Panc1 (cell line): ENCODE measurements around the gene AVL9. TPM values are rescaled to one million over a fixed set of nuclear protein-coding genes. Genes with fewer than 3 reads are reported as not detected.

ENCODE experiments used
- ATAC-seq: fragments of 200-7000 bp; cut with Tn5 transposase; 2 replicates; pipeline ENCODE4 v1.9.1; 2020; ENCODE audit warnings: mild to moderate bottlenecking, moderate library complexity
- BruUV-seq: library from RNA; stranded (reverse); fragments of 400-500 nt; replicated peaks from 2 replicates; lab custom pipeline; 2021; lab: Mats Ljungman, UMichigan
- CTCF ChIA-PET: fragments of 300-600 bp; sonication (Branson Sonifier 250); formaldehyde crosslinking; loops from one replicate; lab custom pipeline; 2022; ENCODE audit warnings: antibody characterized with exemption; lab: Charles Lee
- POLR2A ChIA-PET: fragments of 300-600 bp; sonication (Branson Sonifier 250); formaldehyde crosslinking; loops from one replicate; lab custom pipeline; 2022; ENCODE audit warnings: antibody characterized with exemption; lab: Charles Lee
- DNase-seq: peaks from one replicate; pipeline ENCODE4 v3.0.0-alpha.2; 2010; ENCODE audit warnings: low read depth, low spot score
- H3K27ac ChIP-seq: 2 replicates; pipeline ENCODE4 v1.5.1; 2011; ENCODE audit warnings: mild to moderate bottlenecking, low read length, inconsistent platforms
- H3K27me3 ChIP-seq: fragments of 200-500 bp; sonication (Bioruptor generic); 2 replicates; pipeline ENCODE4 v1.6.0; 2014; ENCODE audit warnings: low read length, inconsistent platforms; ENCODE audit not compliant: control insufficient read depth, insufficient read depth
- H3K36me3 ChIP-seq: fragments of 200-500 bp; sonication (Bioruptor generic); 2 replicates; pipeline ENCODE4 v1.5.1; 2014; ENCODE audit warnings: inconsistent platforms, mild to moderate bottlenecking, low read length, moderate library complexity; ENCODE audit not compliant: control insufficient read depth, insufficient read depth
- H3K4me1 ChIP-seq: 2 replicates; pipeline ENCODE4 v1.5.1; 2011; ENCODE audit warnings: inconsistent platforms, mild to moderate bottlenecking, low read length, moderate library complexity; ENCODE audit not compliant: control insufficient read depth, insufficient read depth
- H3K4me3 ChIP-seq, 2 experiments: 2 replicates each; pipeline ENCODE4 v1.5.1; 2011 to 2012; ENCODE audit warnings: low read depth in 2 of 2, low read length in 2 of 2, mild to moderate bottlenecking in 2 of 2, inconsistent platforms in 1 of 2, moderate library complexity in 1 of 2
- H3K9me3 ChIP-seq: fragments of 200-500 bp; sonication (Bioruptor generic); 2 replicates; pipeline ENCODE4 v1.5.1; 2014; ENCODE audit warnings: low read depth, mild to moderate bottlenecking, inconsistent platforms, low read length, moderate library complexity; ENCODE audit not compliant: control insufficient read depth, insufficient read depth
- CTCF ChIP-seq: fragments of 450-650 bp; IDR thresholded peaks from 2 replicates; pipeline ENCODE4 v1.5.1; 2017; ENCODE audit warnings: mild to moderate bottlenecking
- POLR2AphosphoS5 ChIP-seq: IDR thresholded peaks from 2 replicates; pipeline ENCODE4 v1.6.1; 2012; ENCODE audit warnings: mild to moderate bottlenecking, low read depth, low read length, moderate library complexity
- REST ChIP-seq, 2 experiments: IDR thresholded peaks; 2 replicates each; pipeline ENCODE4 v1.6.1; 2011 to 2012; ENCODE audit warnings: low read depth in 2 of 2, control low read depth in 1 of 2, low read length in 1 of 2, mild to moderate bottlenecking in 1 of 2, moderate library complexity in 1 of 2; ENCODE audit not compliant: insufficient read depth in 1 of 2
- SIN3A ChIP-seq: IDR thresholded peaks from 2 replicates; pipeline ENCODE4 v1.6.1; 2012; ENCODE audit warnings: low read depth, mild to moderate bottlenecking, low read length, moderate library complexity, borderline replicate concordance; ENCODE audit not compliant: insufficient read depth
- TCF7L2 ChIP-seq: IDR thresholded peaks from 2 replicates; pipeline ENCODE4 v1.6.1; 2011; ENCODE audit warnings: mild to moderate bottlenecking, low read depth, low read length, inconsistent platforms
- in situ Hi-C: cut with HindIII; loops from 2 replicates; pipeline ENCODE4 v1.10.0; 2016; ENCODE audit warnings: low sequenced_read_pairs, low pct_unique_long_range_greater_than_20kb
- intact Hi-C: fragments of 100-400 bp; cut with micrococcal nuclease; formaldehyde crosslinking; loops from one replicate; pipeline ENCODE4 v1.10.0; 2022; ENCODE audit not compliant: unreplicated experiment
- total RNA-seq: library from RNA; stranded (reverse); gene quantifications from one replicate; pipeline ENCODE4 v1.2.1, GENCODE V29; 2021; ENCODE audit not compliant: unreplicated experiment

Gene AVL9
- total RNA-seq, 1 experiment from 2014 or later: 66.6 TPM

GRCh38 chr7:32459788-32460187 lies 35.5 kb upstream of the AVL9 start:
- intact Hi-C loops: no loop called here
- no peak for DNase-seq

GRCh38 chr7:32461484-32461883 lies 33.8 kb upstream of the AVL9 start:
- no peaks in the 10 kb centered on the region for H3K9me3 ChIP-seq
- no peak overlapping the region for H3K27ac ChIP-seq
- in situ Hi-C loops: no loop called here
- 0 out of 2 replicates have a peak, but pooled peaks cover 3% of the 10 kb centered on the region for H3K27me3 ChIP-seq
- no peaks in the 10 kb centered on the region for H3K4me1 ChIP-seq
- no TSS peak for BruUV-seq
- no peaks in the 10 kb centered on the region for H3K36me3 ChIP-seq
- intact Hi-C loops: no loop called here
- DNase-seq (no peak), ATAC-seq (no peak)
- ChIA-PET POLR2A (no interaction called here), CTCF (no interaction called here)
- TF ChIP-seq CTCF: no peak
- no peak for TF ChIP-seq SIN3A
- TF ChIP-seq REST (IDR thresholded peaks at IDR 0.05; ENCODE audit: insufficient read depth in 1 of 2, low read depth in 2 of 2, low read length in 1 of 2): no peak
- TF ChIP-seq TCF7L2: no peak
- TF ChIP-seq POLR2AphosphoS5: no peak
- H3K4me3 ChIP-seq: no peak overlapping the region

More at GRCh38 chr7:32459788-32460187, 35.5 kb upstream of the AVL9 start:
- ATAC-seq: no peak
- no peak for TF ChIP-seq SIN3A
- TF ChIP-seq TCF7L2: no peak
- no peak for TF ChIP-seq REST (IDR thresholded peaks at IDR 0.05; ENCODE audit: insufficient read depth in 1 of 2, low read depth in 2 of 2, low read length in 1 of 2)
- no peak for TF ChIP-seq CTCF
- Histone ChIP-seq H3K27me3 (0 out of 2 replicates have a peak, but pooled peaks cover 3% of the 10 kb centered on the region), H3K4me3 (no peak overlapping the region), H3K36me3 (no peaks in the 10 kb centered on the region), H3K9me3 (no peaks in the 10 kb centered on the region), H3K27ac (no peak overlapping the region), H3K4me1 (no peaks in the 10 kb centered on the region)
- in situ Hi-C loops: no loop called here
- ChIA-PET CTCF (interaction anchor here (0.6 kb wide), 1 partner anchor 16 kb away, joined by 4 read pairs; no protein-coding TSS in a partner anchor), POLR2A (no interaction called here)
- BruUV-seq: no TSS peak
